Hepatocyte (in vitro differentiated cells): Measurements from ENCODE around the gene G2E3. TPM values are rescaled to one million over a fixed set of nuclear protein-coding genes. Genes with fewer than 3 reads are reported as not detected.

Experiments used
- DNase-seq: peaks from one replicate; pipeline ENCODE4 v3.0.0-alpha.2; 2016; ENCODE audit warnings: low spot score
- H2AFZ ChIP-seq: fragments of 200-600 bp; sonication (generic); 2 replicates; pipeline ENCODE4 v1.6.0; 2016; ENCODE audit warnings: antibody characterized with exemption, mild to moderate bottlenecking
- H3K27ac ChIP-seq: fragments of 200-600 bp; sonication (generic); 2 replicates; pipeline ENCODE4 v1.5.1; 2016; ENCODE audit warnings: mild to moderate bottlenecking
- H3K27me3 ChIP-seq: fragments of 200-600 bp; sonication (generic); 2 replicates; pipeline ENCODE4 v1.6.1; 2016
- H3K36me3 ChIP-seq: fragments of 200-600 bp; sonication (generic); replicated peaks from 2 replicates; pipeline ENCODE4 v1.5.1; 2016; ENCODE audit warnings: low read depth; ENCODE audit not compliant: insufficient read depth
- H3K4me1 ChIP-seq: fragments of 200-600 bp; sonication (generic); 2 replicates; pipeline ENCODE4 v1.5.1; 2016; ENCODE audit warnings: mild to moderate bottlenecking, moderate library complexity; ENCODE audit not compliant: insufficient read depth
- H3K4me2 ChIP-seq: fragments of 200-600 bp; sonication (generic); 2 replicates; pipeline ENCODE4 v1.6.0; 2016
- H3K4me3 ChIP-seq: fragments of 200-600 bp; sonication (generic); 2 replicates; pipeline ENCODE4 v1.5.1; 2016; ENCODE audit warnings: mild to moderate bottlenecking
- H3K79me2 ChIP-seq: fragments of 200-600 bp; sonication (generic); 2 replicates; pipeline ENCODE4 v1.6.0; 2017; ENCODE audit warnings: mild to moderate bottlenecking
- H3K9me2 ChIP-seq: fragments of 200-600 bp; sonication (generic); replicated peaks from 2 replicates; pipeline ENCODE4 v1.6.0; 2017; ENCODE audit warnings: mild to moderate bottlenecking; ENCODE audit not compliant: insufficient read depth
- H3K9me3 ChIP-seq: fragments of 200-600 bp; sonication (generic); 2 replicates; pipeline ENCODE4 v1.5.1; 2016; ENCODE audit warnings: low read depth, mild to moderate bottlenecking
- H4K20me1 ChIP-seq: fragments of 200-600 bp; sonication (generic); 2 replicates; pipeline ENCODE4 v1.6.0; 2016; ENCODE audit warnings: mild to moderate bottlenecking; ENCODE audit not compliant: insufficient read depth, poor library complexity, severe bottlenecking
- CTCF ChIP-seq: fragments of 200-600 bp; sonication (generic); IDR thresholded peaks from 2 replicates; pipeline ENCODE4 v1.5.1; 2016; ENCODE audit warnings: antibody characterized with exemption, mild to moderate bottlenecking; ENCODE audit not compliant: poor library complexity
- EZH2 ChIP-seq: fragments of 200-600 bp; sonication (generic); IDR thresholded peaks from 2 replicates; pipeline ENCODE4 v1.6.1; 2016; ENCODE audit warnings: antibody characterized with exemption, mild to moderate bottlenecking, borderline replicate concordance
- EZH2phosphoT487 ChIP-seq: fragments of 200-600 bp; sonication (generic); IDR thresholded peaks from one replicate; pipeline ENCODE4 v1.6.1; 2018; ENCODE audit warnings: antibody characterized with exemption, mild to moderate bottlenecking, low read depth, moderate library complexity; ENCODE audit not compliant: unreplicated experiment, severe bottlenecking
- WGBS: methylation state at CpG from one replicate; pipeline ENCODE4 v1.1.6; 2016; ENCODE audit warnings: low lambda C conversion rate; ENCODE audit errors: missing lambda C conversion rate; 5-methylcytosine and 5-hydroxymethylcytosine counted together
- polyA plus RNA-seq: library from polyadenylated mRNA; unstranded; fragments of >200 nt; fragmentation: Nextera tagmentation; extraction: Ambion mirVana; gene quantifications from 2 replicates; pipeline ENCODE4 v1.2.1, GENCODE V29; 2016
- total RNA-seq: library from RNA; depleted of rRNA; stranded (reverse); fragments of >200 nt; gene quantifications from 2 replicates; pipeline ENCODE4 v1.2.3, GENCODE V29; 2014

G2E3 gene
- total and polyA plus RNA-seq, 2 experiments from 2014 or later: 9.7 to 16.7 TPM

- H3K4me1 ChIP-seq: no peaks in the 10 kb centered on the region
- peaks cover 6% of the 10 kb centered on the region for H3K79me2 ChIP-seq
- H3K36me3 ChIP-seq: no peaks in the 10 kb centered on the region
- H4K20me1 ChIP-seq: no peaks in the 10 kb centered on the region
- H3K9me2 ChIP-seq: no peaks in the 10 kb centered on the region
- H3K9me3 ChIP-seq: no peaks in the 10 kb centered on the region
- no peak for TF ChIP-seq CTCF
- no peak for TF ChIP-seq EZH2phosphoT487
- no peak for TF ChIP-seq EZH2
- no peaks in the 10 kb centered on the region for H3K27me3 ChIP-seq
- WGBS: 89% methylated on average over 1 of the region's 1 CpG
- no peak overlapping the region for H3K4me3 ChIP-seq
- H3K27ac ChIP-seq: no peak overlapping the region
- DNase-seq: no peak
- no peak overlapping the region for H3K4me2 ChIP-seq
- no peak overlapping the region for H2AFZ ChIP-seq
These were observed 38.0 kb downstream of the G2E3 start for GRCh38 chr14:30596935-30597334.

- Histone ChIP-seq H2AFZ (no peak overlapping the region), H3K9me2 (no peaks in the 10 kb centered on the region), H3K4me2 (no peak overlapping the region), H3K9me3 (no peaks in the 10 kb centered on the region), H3K4me1 (no peaks in the 10 kb centered on the region), H3K27me3 (no peaks in the 10 kb centered on the region), H3K79me2 (peaks cover 6% of the 10 kb centered on the region), H3K27ac (no peak overlapping the region), H4K20me1 (no peaks in the 10 kb centered on the region), H3K4me3 (no peak overlapping the region), H3K36me3 (no peaks in the 10 kb centered on the region)
- DNase-seq: no peak
- no peak for TF ChIP-seq CTCF
- no peak for TF ChIP-seq EZH2
- TF ChIP-seq EZH2phosphoT487: no peak
These were observed 38.5 kb downstream of the G2E3 start for GRCh38 chr14:30597504-30597903.

- H3K36me3 ChIP-seq: no peaks in the 10 kb centered on the region
- H4K20me1 ChIP-seq: no peaks in the 10 kb centered on the region
- no peak overlapping the region for H3K27ac ChIP-seq
- no peak for DNase-seq
- no peaks in the 10 kb centered on the region for H3K79me2 ChIP-seq
- TF ChIP-seq EZH2phosphoT487 (no peak), EZH2 (no peak), CTCF (no peak)
- 95% methylated on average over 8 of the region's 8 CpGs for WGBS
- no peak overlapping the region for H2AFZ ChIP-seq
- no peak overlapping the region for H3K4me2 ChIP-seq
- H3K9me2 ChIP-seq: no peaks in the 10 kb centered on the region
- no peak overlapping the region for H3K4me3 ChIP-seq
- no peaks in the 10 kb centered on the region for H3K4me1 ChIP-seq
- no peaks in the 10 kb centered on the region for H3K9me3 ChIP-seq
- H3K27me3 ChIP-seq: no peaks in the 10 kb centered on the region
These were observed 42.3 kb downstream of the G2E3 start for GRCh38 chr14:30600922-30601918.
